Measurements from ENCODE around the gene TRPM4. TPM values are rescaled to one million over a fixed set of nuclear protein-coding genes. Genes with fewer than 3 reads are reported as not detected.
"Not testable (repeated sequence)": the region's sequence is repeated elsewhere in the genome, so short reads cannot be mapped to it uniquely, and the experiment has no call there.

TRPM4 gene
- total and polyA plus RNA-seq, 4 experiments from 2014 or later, result 0.41 TPM; not detected in 3

DNA sequence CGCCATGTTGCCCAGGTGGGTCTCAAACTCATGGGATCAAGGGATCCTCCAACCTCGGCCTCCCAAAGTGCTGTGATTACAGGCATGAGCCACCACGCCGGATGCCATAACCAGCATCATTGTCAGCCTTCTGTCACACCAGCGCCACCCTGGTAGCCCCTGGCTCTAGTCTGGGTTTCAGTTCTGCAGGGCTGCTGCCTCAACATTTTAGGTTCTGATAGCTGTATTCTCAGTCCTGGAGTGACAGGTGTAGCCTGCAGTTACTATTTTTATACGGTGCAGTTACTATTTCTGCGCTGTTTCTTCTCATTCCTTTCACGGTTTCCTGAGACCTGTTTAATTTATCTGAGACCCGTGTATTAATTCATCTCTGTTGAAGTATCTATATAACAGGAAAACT, 57.1 kb downstream of the TRPM4 start:
- no peaks in the 10 kb centered on the region for H3K9me3 ChIP-seq (ENCODE audit: control insufficient read depth in 1 of 2, low read length in 2 of 2)
- Mint-ChIP-seq H3K36me3 (no peaks in the 10 kb centered on the region), H3K9me3 (no peaks in the 10 kb centered on the region), H3K4me1 (peaks cover 5 to 18% (median 10%) of the 10 kb centered on the region in 4 donors), H3K27ac (no peak overlapping the region), H3K27me3 (peaks cover 0 to 2% of the 10 kb centered on the region in 2 donors), H3K4me3 (no peak overlapping the region)
- no peak overlapping the region for H3K4me3 ChIP-seq (ENCODE audit: low read length in 2 of 2)
- CTCF ChIA-PET (ENCODE audit: partially characterized antibody), result interaction anchor here (1.4 kb wide), 1 partner anchor 101 kb away, joined by 3 read pairs; the partner anchor contains the start of gene LIN7B
- POLR2A ChIA-PET (ENCODE audit: partially characterized antibody), result no interaction called here
- peaks cover 4% of the 10 kb centered on the region for H3K4me1 ChIP-seq (ENCODE audit: insufficient read depth, low read length)
- H3K27ac ChIP-seq (ENCODE audit: low read depth, low read length), result no peak overlapping the region
- intact Hi-C loops (cut with micrococcal nuclease), result no loop called here
- no peaks in the 10 kb centered on the region for H3K27me3 ChIP-seq (ENCODE audit: insufficient read depth, low read length)
- DNase-seq, result no peak
- no peaks in the 10 kb centered on the region for H3K36me3 ChIP-seq (ENCODE audit: insufficient read depth, low read length)

DNA sequence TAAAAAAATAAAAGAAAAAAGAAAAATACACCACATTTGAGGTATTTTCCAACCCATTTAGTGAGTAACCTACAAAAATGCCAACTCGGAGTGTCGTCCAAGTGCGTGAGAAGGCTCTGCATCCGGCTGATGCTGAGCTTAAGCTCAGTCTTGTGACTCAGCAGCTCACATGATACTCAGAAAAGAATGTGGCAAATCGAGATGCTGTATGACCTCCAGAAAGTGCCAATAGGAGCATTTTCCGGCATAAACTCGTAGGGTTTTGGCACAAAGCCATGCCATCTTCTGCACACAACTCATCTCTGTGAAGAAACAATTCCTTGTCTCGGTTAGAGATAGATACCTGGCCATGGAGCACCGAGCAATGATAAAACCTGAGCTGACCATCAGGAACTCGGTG, 58.5 kb downstream of the TRPM4 start:
- CTCF ChIA-PET (ENCODE audit: partially characterized antibody), result no interaction called here
- no peaks in the 10 kb centered on the region for H3K36me3 Mint-ChIP-seq
- no peak overlapping the region for H3K27ac Mint-ChIP-seq
- Histone ChIP-seq H3K9me3 (ENCODE audit: control insufficient read depth in 1 of 2, low read length in 2 of 2) (no peaks in the 10 kb centered on the region), H3K36me3 (ENCODE audit: insufficient read depth, low read length) (no peaks in the 10 kb centered on the region), H3K27me3 (ENCODE audit: insufficient read depth, low read length) (no peaks in the 10 kb centered on the region), H3K27ac (ENCODE audit: low read depth, low read length) (no peak overlapping the region), H3K4me3 (ENCODE audit: low read length in 2 of 2) (no peak overlapping the region), H3K4me1 (ENCODE audit: insufficient read depth, low read length) (peaks cover 4% of the 10 kb centered on the region)
- H3K9me3 Mint-ChIP-seq, result no peaks in the 10 kb centered on the region
- DNase-seq, result no peak
- peaks cover 5 to 9% (median 6%) of the 10 kb centered on the region in 4 donors for H3K4me1 Mint-ChIP-seq
- peaks cover 0 to 3% of the 10 kb centered on the region in 2 donors for H3K27me3 Mint-ChIP-seq
- H3K4me3 Mint-ChIP-seq, result no peak overlapping the region
- POLR2A ChIA-PET (ENCODE audit: partially characterized antibody), result no interaction called here
- intact Hi-C loops (cut with micrococcal nuclease), result no loop called here

DNA sequence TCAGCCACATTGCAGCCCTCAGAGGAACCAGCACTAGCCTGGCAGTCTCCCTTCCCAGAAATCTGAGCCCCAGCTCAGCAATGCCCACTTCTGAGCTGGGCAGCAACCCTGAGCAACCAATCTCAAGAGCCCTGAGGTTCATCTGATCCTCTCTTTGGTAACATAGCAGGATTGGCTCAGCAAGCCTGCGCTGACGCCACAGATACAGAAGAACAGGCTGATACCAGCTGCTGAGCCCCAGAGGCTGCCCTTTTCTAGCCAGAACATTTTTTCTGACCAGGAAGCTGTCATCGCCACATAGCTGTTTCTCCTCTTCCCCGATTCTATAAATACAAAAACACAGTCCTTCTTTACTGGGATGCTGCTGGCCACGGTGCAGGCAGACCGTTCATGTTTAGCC, 59.8 kb downstream of the TRPM4 start:
- CTCF ChIA-PET (ENCODE audit: partially characterized antibody), result interaction anchor here (1.2 kb wide), 1 partner anchor 18 kb away, joined by 4 read pairs; no protein-coding TSS in a partner anchor
- Histone ChIP-seq H3K27me3 (ENCODE audit: insufficient read depth, low read length) (no peaks in the 10 kb centered on the region), H3K4me3 (ENCODE audit: low read length in 2 of 2) (no peak overlapping the region), H3K4me1 (ENCODE audit: insufficient read depth, low read length) (no peaks in the 10 kb centered on the region), H3K36me3 (ENCODE audit: insufficient read depth, low read length) (no peaks in the 10 kb centered on the region), H3K27ac (ENCODE audit: low read depth, low read length) (no peak overlapping the region), H3K9me3 (ENCODE audit: control insufficient read depth in 1 of 2, low read length in 2 of 2) (no peaks in the 10 kb centered on the region)
- Mint-ChIP-seq H3K4me1 (peaks cover 0 to 4% (median 1%) of the 10 kb centered on the region in 4 donors), H3K4me3 (no peak overlapping the region), H3K27me3 (peaks cover 1 to 3% of the 10 kb centered on the region in 2 donors), H3K9me3 (no peaks in the 10 kb centered on the region), H3K27ac (no peak overlapping the region), H3K36me3 (no peaks in the 10 kb centered on the region)
- intact Hi-C loops (cut with micrococcal nuclease), result no loop called here
- POLR2A ChIA-PET (ENCODE audit: partially characterized antibody), result no interaction called here
- DNase-seq, result no peak

DNA sequence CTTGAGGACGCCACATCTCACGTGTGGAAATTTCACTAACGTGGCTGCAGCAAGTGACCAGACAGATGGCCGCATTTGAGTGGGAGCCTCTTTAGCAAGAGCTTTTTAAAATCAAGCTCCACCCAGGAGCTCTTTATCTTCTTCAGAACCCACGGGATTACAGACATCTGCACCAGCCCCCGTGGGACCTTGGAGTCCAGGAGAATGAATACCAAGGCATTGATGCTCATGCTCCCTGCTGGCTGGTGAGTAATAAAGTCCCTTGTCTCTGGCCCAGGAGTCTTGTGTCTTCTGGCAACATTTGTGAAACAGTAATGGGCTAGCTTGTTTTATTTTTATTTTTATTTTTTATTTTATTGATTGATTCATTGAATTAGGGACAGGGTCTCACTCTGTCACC, 64.4 kb downstream of the TRPM4 start:
- H3K4me3 ChIP-seq (ENCODE audit: low read length in 2 of 2), result no peak overlapping the region
- intact Hi-C loops (cut with micrococcal nuclease), result no loop called here
- Mint-ChIP-seq H3K4me1 (peaks cover 4 to 9% (median 5%) of the 10 kb centered on the region in 4 donors), H3K36me3 (no peaks in the 10 kb centered on the region), H3K4me3 (no peak overlapping the region), H3K9me3 (no peaks in the 10 kb centered on the region), H3K27me3 (peaks cover 6 to 10% of the 10 kb centered on the region in 2 donors), H3K27ac (no peak overlapping the region)
- H3K9me3 ChIP-seq (ENCODE audit: control insufficient read depth in 1 of 2, low read length in 2 of 2), result no peaks in the 10 kb centered on the region
- CTCF ChIA-PET (ENCODE audit: partially characterized antibody), result interaction anchor here (0.7 to 1.6 kb wide), 5 partner anchors 10 to 80 kb away, joined by 3 to 4 read pairs (median 4); no protein-coding TSS in a partner anchor
- H3K27ac ChIP-seq (ENCODE audit: low read depth, low read length), result no peak overlapping the region
- POLR2A ChIA-PET (ENCODE audit: partially characterized antibody), result no interaction called here
- DNase-seq, result no peak
- H3K4me1 ChIP-seq (ENCODE audit: insufficient read depth, low read length), result peaks cover 8% of the 10 kb centered on the region
- no peaks in the 10 kb centered on the region for H3K36me3 ChIP-seq (ENCODE audit: insufficient read depth, low read length)
- no peaks in the 10 kb centered on the region for H3K27me3 ChIP-seq (ENCODE audit: insufficient read depth, low read length)

DNA sequence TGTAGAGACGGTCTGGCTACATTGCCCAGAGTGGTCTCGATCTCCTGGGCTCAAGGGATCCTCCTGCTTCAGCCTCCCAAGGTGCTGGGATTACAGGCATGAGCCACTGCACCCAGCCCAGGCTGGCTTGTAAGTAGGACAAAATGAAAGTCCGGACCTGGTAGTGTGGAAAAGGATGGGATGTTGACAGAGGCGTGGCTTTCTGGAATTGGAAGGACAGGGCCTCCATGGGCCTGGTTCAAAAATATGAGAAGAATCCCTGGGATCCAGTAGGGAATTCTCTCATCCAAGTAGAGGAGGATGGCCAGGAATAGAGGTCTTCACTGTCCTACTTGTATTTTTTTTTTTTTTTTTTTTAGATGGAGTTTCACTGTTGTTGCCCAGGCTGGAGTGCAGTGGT, 64.9 kb downstream of the TRPM4 start:
- Histone ChIP-seq H3K4me1 (ENCODE audit: insufficient read depth, low read length) (peaks cover 8% of the 10 kb centered on the region), H3K27ac (ENCODE audit: low read depth, low read length) (no peak overlapping the region), H3K4me3 (ENCODE audit: low read length in 2 of 2) (no peak overlapping the region), H3K36me3 (ENCODE audit: insufficient read depth, low read length) (no peaks in the 10 kb centered on the region), H3K27me3 (ENCODE audit: insufficient read depth, low read length) (no peaks in the 10 kb centered on the region), H3K9me3 (ENCODE audit: control insufficient read depth in 1 of 2, low read length in 2 of 2) (no peaks in the 10 kb centered on the region)
- ChIA-PET CTCF (ENCODE audit: partially characterized antibody) (interaction anchor here (0.8 kb wide), 1 partner anchor 31 kb away, joined by 3 read pairs; no protein-coding TSS in a partner anchor), POLR2A (ENCODE audit: partially characterized antibody) (no interaction called here)
- intact Hi-C loops (cut with micrococcal nuclease), result no loop called here
- peaks cover 4 to 9% (median 5%) of the 10 kb centered on the region in 4 donors for H3K4me1 Mint-ChIP-seq
- H3K27ac Mint-ChIP-seq, result no peak overlapping the region
- H3K27me3 Mint-ChIP-seq, result peaks cover 6 to 10% of the 10 kb centered on the region in 2 donors
- no peaks in the 10 kb centered on the region for H3K9me3 Mint-ChIP-seq
- H3K4me3 Mint-ChIP-seq, result no peak overlapping the region
- DNase-seq, result no peak
- no peaks in the 10 kb centered on the region for H3K36me3 Mint-ChIP-seq

DNA sequence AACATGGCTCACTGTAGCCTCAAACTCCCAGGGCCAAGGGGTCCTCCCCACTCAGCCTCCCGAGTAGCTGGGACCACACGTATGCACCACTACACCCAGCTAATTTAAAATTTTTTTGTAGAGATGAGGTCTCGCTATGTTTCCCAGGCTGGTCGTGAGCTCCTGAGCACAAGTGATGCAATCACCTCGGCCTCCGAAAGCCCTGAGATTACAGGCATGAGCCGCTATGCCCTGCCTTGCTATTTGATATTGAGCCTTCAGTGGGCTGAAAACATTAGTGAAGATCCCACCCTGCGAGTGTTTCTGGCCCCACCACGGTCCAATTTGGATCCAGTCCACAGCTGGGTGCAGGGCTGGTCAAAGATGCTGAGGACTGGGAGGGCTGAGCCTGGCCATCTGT, 65.9 kb downstream of the TRPM4 start:
- H3K36me3 Mint-ChIP-seq, result no peaks in the 10 kb centered on the region
- peak overlapping the region in 2 of 7 donors; percentile 46 to 57 for H3K27ac Mint-ChIP-seq
- no peaks in the 10 kb centered on the region for H3K9me3 ChIP-seq (ENCODE audit: control insufficient read depth in 1 of 2, low read length in 2 of 2)
- peaks cover 4 to 9% (median 5%) of the 10 kb centered on the region in 4 donors for H3K4me1 Mint-ChIP-seq
- H3K27me3 Mint-ChIP-seq, result peaks cover 6 to 10% of the 10 kb centered on the region in 2 donors
- H3K4me3 Mint-ChIP-seq, result no peak overlapping the region
- H3K9me3 Mint-ChIP-seq, result no peaks in the 10 kb centered on the region
- DNase-seq, result no peak
- POLR2A ChIA-PET (ENCODE audit: partially characterized antibody), result no interaction called here
- intact Hi-C loops (cut with micrococcal nuclease), result no loop called here
- no peak overlapping the region for H3K4me3 ChIP-seq (ENCODE audit: low read length in 2 of 2)
- no peak overlapping the region for H3K27ac ChIP-seq (ENCODE audit: low read depth, low read length)
- CTCF ChIA-PET (ENCODE audit: partially characterized antibody), result interaction anchor here (1.2 kb wide), 1 partner anchor 78 kb away, joined by 5 read pairs; no protein-coding TSS in a partner anchor
- no peaks in the 10 kb centered on the region for H3K36me3 ChIP-seq (ENCODE audit: insufficient read depth, low read length)
- no peaks in the 10 kb centered on the region for H3K27me3 ChIP-seq (ENCODE audit: insufficient read depth, low read length)
- H3K4me1 ChIP-seq (ENCODE audit: insufficient read depth, low read length), result peaks cover 8% of the 10 kb centered on the region

DNA sequence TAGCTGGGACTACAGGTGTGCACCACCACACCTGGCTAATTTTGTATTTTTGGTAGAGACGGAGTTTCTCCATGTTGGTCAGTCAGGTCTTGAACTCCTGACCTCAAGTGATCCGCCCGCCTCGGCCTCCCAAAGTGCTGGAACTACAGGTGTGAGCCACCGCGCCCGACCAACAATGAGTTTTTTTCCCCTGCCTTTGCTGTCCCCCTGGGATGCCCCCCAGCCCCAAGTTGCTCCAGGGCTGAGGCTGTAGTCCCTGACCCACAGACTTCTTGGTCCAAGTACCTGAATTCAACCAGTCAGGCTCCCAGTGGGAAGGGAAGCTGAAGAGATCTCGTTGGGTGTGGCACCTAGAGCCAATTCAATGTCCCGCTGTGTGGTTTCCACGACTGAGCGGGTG, 66.8 kb downstream of the TRPM4 start:
- H3K9me3 ChIP-seq (ENCODE audit: control insufficient read depth in 1 of 2, low read length in 2 of 2); H3K36me3 Mint-ChIP-seq; H3K27me3 Mint-ChIP-seq; H3K4me1 Mint-ChIP-seq; H3K4me3 ChIP-seq (ENCODE audit: low read length in 2 of 2); H3K4me3 Mint-ChIP-seq; DNase-seq; POLR2A ChIA-PET (ENCODE audit: partially characterized antibody); H3K4me1 ChIP-seq (ENCODE audit: insufficient read depth, low read length); H3K9me3 Mint-ChIP-seq; H3K27me3 ChIP-seq (ENCODE audit: insufficient read depth, low read length); intact Hi-C loops (cut with micrococcal nuclease); H3K36me3 ChIP-seq (ENCODE audit: insufficient read depth, low read length); H3K27ac ChIP-seq (ENCODE audit: low read depth, low read length): not testable (repeated sequence)
- H3K27ac Mint-ChIP-seq, result peak overlapping the region in 1 of 7 donors; percentile 73
- CTCF ChIA-PET (ENCODE audit: partially characterized antibody), result interaction anchor here (1.4 to 2.1 kb wide), 2 partner anchors 12 to 127 kb away, joined by 3 to 4 read pairs; no protein-coding TSS in a partner anchor
